ENCODE measurements around the gene KIF5A.

- TF ChIP-seq JUND (CRISPR knock-in tag; IDR thresholded peaks at IDR 0.05) (no peak), FOSL2 (CRISPR knock-in tag; IDR thresholded peaks at IDR 0.05) (no peak), POLR2G (IDR thresholded peaks at IDR 0.05; ENCODE audit: low read depth, low read length) (no peak), NCOA5 (CRISPR knock-in tag; IDR thresholded peaks at IDR 0.05) (no peak), GZF1 (CRISPR knock-in tag; IDR thresholded peaks at IDR 0.05) (no peak), ZNF20 (CRISPR knock-in tag; IDR thresholded peaks at IDR 0.05) (no peak), DPF2 (CRISPR knock-in tag; IDR thresholded peaks at IDR 0.05; ENCODE audit: borderline replicate concordance, low read depth) (no peak), DDIT3 (CRISPR knock-in tag; IDR thresholded peaks at IDR 0.05) (no peak)
Observed at GRCh38 chr12:57571926-57572762, 22.3 kb downstream of the KIF5A start.
